HG03457 (cell line): Measurements from ENCODE around the gene ODF2.
A peak's percentile ranks its signal among the peaks of the same experiment; 100 is the strongest.
"Not testable (repeated sequence)": the region's sequence is repeated elsewhere in the genome, so short reads cannot be mapped to it uniquely, and the experiment has no call there.

Experiments used
- ATAC-seq: cut with Tn5 transposase; IDR thresholded peaks from one replicate; pipeline ENCODE4 v1.9.1; 2021; ENCODE audit warnings: moderate number of reproducible peaks; ENCODE audit not compliant: unreplicated experiment

The ODF2 gene

GRCh38 chr9:128455849-128456612 lies at the start of gene ODF2:
Gene ODF2 (plus strand): TSS chr9:128456006. CDS start chr9:128456092, 86 bp downstream.
- ATAC-seq = peak; percentile 61

GRCh38 chr9:128406848-128407391 lies 48.9 kb upstream of the ODF2 start:
- ATAC-seq = no peak

GRCh38 chr9:128408963-128409431 lies 46.8 kb upstream of the ODF2 start:
- ATAC-seq = no peak

- ATAC-seq = no peak
Measured at GRCh38 chr9:128409450-128409849, 46.4 kb upstream of the ODF2 start.

GRCh38 chr9:128409978-128410377 lies 45.8 kb upstream of the ODF2 start:
- ATAC-seq = no peak

- no peak for ATAC-seq
Measured at GRCh38 chr9:128411364-128412119, 44.3 kb upstream of the ODF2 start.

- no peak for ATAC-seq
Measured at GRCh38 chr9:128412120-128412790, 43.6 kb upstream of the ODF2 start.

GRCh38 chr9:128413728-128414127 lies 42.1 kb upstream of the ODF2 start:
- ATAC-seq = not testable (repeated sequence)

GRCh38 chr9:128414461-128414860 lies 41.3 kb upstream of the ODF2 start:
- no peak for ATAC-seq

- ATAC-seq = no peak
Measured at GRCh38 chr9:128415281-128415680, 40.5 kb upstream of the ODF2 start.

- no peak for ATAC-seq
Measured at GRCh38 chr9:128416014-128416413, 39.8 kb upstream of the ODF2 start.

- no peak for ATAC-seq
Measured at GRCh38 chr9:128416432-128417019, 39.3 kb upstream of the ODF2 start.

- ATAC-seq = no peak
Measured at GRCh38 chr9:128419061-128419925, 36.5 kb upstream of the ODF2 start.

GRCh38 chr9:128420060-128420650 lies 35.7 kb upstream of the ODF2 start:
- ATAC-seq = peak; percentile 54

- peak; percentile 43 for ATAC-seq
Measured at GRCh38 chr9:128420651-128421481, 34.9 kb upstream of the ODF2 start, which contains the start of gene CERCAM. Gene CERCAM (plus strand): TSS chr9:128420857. CDS start chr9:128420878, 21 bp downstream.

GRCh38 chr9:128421482-128421996 lies 34.3 kb upstream of the ODF2 start:
- ATAC-seq = no peak

- ATAC-seq = not testable (repeated sequence)
Measured at GRCh38 chr9:128422022-128422782, 33.6 kb upstream of the ODF2 start.

- no peak for ATAC-seq
Measured at GRCh38 chr9:128422783-128423150, 33.0 kb upstream of the ODF2 start.
